Retinal pigment epithelial cell (primary cell): ENCODE measurements around the gene TRPC4AP.

Experiments used
- DNase-seq: peaks from one replicate; pipeline ENCODE4 v3.0.0-alpha.2; 2010; ENCODE audit warnings: low read depth
- H3K4me3 ChIP-seq: 2 replicates; pipeline ENCODE4 v1.5.1; 2011; ENCODE audit warnings: mild to moderate bottlenecking, low read length, control low read depth, moderate library complexity
- TF ChIP-seq, protein P1 (sequence below): conservative IDR thresholded peaks from 2 replicates; pipeline ENCODE4 v1.5.1; 2011; ENCODE audit warnings: low read depth, low read length, control low read depth, inconsistent platforms

TRPC4AP gene

DNA sequence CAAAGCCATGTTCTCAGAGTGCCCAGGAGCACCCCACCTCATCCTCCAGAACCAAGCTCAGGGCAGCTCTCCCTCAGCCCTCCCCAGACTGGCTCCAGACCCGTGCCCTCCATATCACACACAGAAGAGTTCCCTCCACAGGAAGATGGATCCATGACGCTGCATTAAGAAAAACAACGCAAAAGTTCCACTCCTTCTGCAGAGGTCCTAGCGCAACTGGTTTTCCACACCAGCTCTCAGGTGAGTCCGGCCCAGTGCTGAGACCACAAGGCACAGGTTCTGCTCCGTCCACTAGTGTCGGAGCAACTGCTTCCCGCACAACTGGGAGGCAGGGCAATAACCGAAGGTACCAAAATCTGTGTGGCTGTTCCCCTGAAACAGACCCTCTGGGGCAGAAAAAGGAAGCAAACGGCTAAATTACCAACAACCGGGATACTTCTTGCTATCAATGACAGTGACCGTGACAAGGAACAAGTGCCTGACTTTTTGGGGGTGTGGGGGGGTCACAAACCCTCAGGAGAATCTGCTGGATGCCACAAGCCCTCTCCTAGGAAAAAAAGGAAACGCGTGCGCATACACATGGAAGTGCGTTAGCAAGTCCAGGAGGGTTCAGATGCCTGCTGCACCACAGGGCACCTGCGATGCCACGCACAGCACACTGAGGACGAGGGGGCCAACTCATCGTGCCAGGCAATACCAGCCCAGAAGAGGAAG lies 87.7 kb downstream of the TRPC4AP start:
- no peak for DNase-seq
- no peak overlapping the region for H3K4me3 ChIP-seq
- TF ChIP-seq, protein P1, sequence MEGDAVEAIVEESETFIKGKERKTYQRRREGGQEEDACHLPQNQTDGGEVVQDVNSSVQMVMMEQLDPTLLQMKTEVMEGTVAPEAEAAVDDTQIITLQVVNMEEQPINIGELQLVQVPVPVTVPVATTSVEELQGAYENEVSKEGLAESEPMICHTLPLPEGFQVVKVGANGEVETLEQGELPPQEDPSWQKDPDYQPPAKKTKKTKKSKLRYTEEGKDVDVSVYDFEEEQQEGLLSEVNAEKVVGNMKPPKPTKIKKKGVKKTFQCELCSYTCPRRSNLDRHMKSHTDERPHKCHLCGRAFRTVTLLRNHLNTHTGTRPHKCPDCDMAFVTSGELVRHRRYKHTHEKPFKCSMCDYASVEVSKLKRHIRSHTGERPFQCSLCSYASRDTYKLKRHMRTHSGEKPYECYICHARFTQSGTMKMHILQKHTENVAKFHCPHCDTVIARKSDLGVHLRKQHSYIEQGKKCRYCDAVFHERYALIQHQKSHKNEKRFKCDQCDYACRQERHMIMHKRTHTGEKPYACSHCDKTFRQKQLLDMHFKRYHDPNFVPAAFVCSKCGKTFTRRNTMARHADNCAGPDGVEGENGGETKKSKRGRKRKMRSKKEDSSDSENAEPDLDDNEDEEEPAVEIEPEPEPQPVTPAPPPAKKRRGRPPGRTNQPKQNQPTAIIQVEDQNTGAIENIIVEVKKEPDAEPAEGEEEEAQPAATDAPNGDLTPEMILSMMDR, result no peak

DNA sequence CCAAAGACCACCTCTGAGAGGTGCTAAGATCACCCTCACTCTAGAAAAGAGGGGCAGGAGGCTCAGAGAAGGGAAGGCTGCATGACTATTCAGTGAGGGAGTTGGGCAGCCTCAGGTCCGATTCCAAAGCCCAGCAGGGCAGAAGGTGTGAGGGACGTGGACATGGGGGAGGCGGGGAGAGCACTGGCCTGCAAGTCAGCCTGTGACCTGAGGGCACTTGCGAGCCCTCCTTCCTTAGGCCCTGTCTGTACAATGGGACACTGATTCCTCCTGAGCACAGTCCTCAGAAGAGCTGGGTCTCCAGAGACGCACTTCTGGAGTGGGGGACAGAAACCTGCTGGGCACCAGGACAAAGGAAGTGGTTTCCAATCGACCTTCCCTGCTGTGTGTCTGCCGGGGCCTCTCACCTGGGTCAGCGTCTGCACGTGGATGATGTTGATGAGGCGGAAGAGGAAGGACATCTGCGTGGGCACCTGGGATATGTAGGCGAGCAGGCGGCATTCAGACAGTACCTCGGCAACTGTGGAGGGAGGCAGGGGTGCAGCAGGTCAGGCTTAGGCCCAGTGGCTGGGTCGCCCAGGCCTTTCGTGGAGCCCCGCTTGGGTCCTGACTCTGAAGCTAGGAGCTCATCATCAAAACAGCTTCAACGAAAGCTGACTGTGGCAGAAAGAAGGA lies 88.4 kb downstream of the TRPC4AP start:
- no peak for DNase-seq
- H3K4me3 ChIP-seq, result no peak overlapping the region
- TF ChIP-seq, protein P1, result no peak

DNA sequence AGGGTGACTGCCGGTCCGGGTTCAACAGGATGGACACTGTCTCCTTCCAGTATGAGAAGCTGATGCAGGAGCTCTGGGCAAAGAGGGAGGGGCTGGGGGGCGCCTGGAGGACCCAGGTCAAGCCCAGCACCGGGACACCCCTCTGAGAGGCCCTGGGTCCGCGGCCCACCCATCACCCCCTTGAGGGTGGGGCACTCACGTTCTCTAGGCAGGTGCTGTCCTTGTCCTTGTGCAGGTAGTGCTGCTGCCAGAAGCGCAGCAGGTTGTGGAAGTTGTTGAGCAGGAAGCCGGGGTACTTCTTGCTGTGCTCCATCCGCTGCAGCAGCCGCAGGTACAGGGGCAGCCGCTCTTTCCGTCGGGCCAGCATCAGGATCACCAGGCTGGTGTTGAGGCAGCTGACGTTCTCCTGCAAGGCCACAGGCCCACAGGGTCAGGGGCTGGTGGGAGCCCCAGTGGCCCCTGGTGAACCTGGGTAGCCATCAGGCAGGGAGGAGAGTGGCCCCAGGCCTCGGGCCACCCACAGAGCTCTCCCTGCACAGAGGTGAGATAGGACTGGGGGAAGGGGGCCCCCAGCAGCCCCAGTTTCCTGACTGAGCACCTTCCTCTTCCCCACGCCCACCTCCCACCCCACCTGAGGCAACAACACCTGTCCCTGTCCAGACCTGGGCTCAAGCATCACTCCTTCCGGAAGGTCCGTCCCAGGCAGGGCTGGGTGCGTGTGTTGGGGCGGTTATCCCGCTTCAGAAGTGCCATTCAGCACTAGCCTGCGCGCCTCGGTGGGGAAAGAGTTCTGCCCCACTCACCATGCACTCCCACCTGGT lies 89.2 kb downstream of the TRPC4AP start:
- no peak overlapping the region for H3K4me3 ChIP-seq
- TF ChIP-seq, protein P1, result no peak
- DNase-seq, result no peak

DNA sequence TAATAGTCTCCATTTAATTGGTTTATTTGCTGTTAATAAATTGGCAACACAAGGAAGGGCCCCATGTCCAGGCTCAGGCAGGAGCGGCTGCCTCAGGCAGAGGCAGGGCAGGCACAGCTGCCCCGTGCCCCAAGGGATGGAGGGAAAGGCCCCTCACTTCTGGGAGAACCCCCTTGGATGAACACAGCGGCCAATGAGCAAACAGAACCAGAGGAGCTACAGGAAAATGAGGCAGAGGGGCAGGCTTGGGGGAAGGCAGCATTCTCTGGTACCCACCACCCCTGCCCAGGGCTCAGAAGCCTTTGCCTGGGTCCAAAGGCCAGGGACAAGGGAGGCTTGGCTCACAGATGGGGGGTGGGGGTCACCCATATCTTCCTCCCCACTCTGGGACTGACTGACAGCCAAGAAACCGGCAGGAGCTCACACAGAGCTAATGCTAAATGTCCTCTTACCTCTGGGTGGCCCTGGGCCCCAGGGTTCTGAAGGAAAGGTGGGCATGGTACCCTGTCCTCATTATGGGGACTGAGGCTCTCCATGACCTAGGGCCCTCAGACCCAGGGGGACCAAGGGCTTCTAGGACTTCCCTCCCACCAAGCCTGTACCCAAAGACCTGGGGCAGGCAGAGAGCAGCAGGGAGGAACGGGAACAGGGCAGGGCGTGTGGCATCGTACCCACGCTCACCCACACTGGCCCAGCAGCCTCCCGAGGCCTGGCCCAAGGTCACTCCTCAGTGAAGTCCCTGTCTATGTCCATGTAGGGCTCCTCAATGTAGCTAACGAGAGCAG lies 90.0 kb downstream of the TRPC4AP start:
- H3K4me3 ChIP-seq, result no peak overlapping the region
- TF ChIP-seq, protein P1, result no peak
- no peak for DNase-seq

DNA sequence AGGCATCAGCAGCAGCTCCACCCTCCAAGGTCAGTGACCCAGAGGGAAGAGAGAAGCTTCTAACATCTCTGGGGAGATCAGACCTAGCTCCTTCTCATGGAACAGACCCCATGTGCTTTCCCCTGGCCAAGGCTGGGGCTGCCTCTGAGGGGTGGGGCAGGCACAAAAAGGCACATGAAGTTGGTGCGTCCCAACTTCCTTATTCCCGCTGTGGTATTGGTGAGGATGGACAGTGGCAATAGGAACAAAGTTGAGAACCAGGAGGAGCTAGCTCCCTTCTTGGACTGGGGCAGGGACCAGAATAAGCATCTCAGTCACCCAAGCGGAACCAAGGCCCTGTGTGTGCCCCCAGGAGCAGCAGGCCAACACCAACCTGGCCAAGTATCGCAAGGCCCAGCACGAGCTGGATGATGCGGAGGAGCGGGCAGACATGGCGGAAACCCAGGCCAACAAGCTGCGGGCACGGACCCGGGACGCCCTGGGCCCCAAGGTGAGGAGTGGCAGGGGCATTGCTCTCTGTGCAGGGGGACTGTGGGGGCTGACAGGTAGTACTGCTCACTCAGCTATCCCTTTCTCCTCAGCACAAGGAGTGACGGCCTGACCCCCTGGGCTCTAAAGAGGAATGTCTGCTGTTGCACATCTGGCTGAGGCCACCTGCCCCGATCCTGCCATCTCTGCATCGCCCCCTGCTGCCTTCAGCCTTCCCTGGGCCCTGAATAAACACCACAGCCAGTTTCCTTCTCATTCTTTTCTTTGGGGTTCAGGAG lies 90.8 kb downstream of the TRPC4AP start:
- TF ChIP-seq, protein P1, result peak; percentile 47
- DNase-seq, result no peak
- H3K4me3 ChIP-seq, result no peak overlapping the region
